K562 (cell line): ENCODE data around the gene PRKG1. TPM values are rescaled to one million over a fixed set of nuclear protein-coding genes. Genes with fewer than 3 reads are reported as not detected.
"Not testable (repeated sequence)": the region's sequence is repeated elsewhere in the genome, so short reads cannot be mapped to it uniquely, and the experiment has no call there.

Experiments
- ATAC-seq: fragments of 200-7000 bp; cut with Tn5 transposase; 3 replicates; pipeline ENCODE4 v1.9.1; 2020; ENCODE audit warnings: moderate library complexity
- BruUV-seq: library from RNA; stranded (reverse); fragments of 400-500 nt; replicated peaks from 2 replicates; lab custom pipeline; 2021; lab: Mats Ljungman, UMichigan
- CTCF ChIA-PET: fragments of 300-600 bp; formaldehyde crosslinking; extraction: SDS; loops from one replicate; lab custom pipeline; 2021; ENCODE audit warnings: low intra/inter-chr PET ratio; lab: Yijun Ruan, JAX
- POLR2A ChIA-PET: fragments of 300-600, 350-650 bp; sonication (Branson Sonifier 250); formaldehyde crosslinking; extraction: SDS; loops from one replicate; lab custom pipeline; 2021; ENCODE audit warnings: antibody characterized with exemption, inconsistent platforms; lab: Yijun Ruan, JAX
- DNase-seq, 4 experiments: peaks; one replicate each; pipeline versions ENCODE4 v3.0.0 to v3.0.0-alpha.2; 2011 to 2018; ENCODE audit warnings: low spot score in 3 of 4, mixed read lengths in 3 of 4; ENCODE audit errors: extremely low read depth in 1 of 4
- FAIRE-seq: peaks from 2 replicates; lab custom pipeline; 2011; peaks lifted over from hg19 to GRCh38; lab: Jason Lieb, UNC
- H2AFZ ChIP-seq: 2 replicates; pipeline ENCODE4 v1.6.0; 2011; ENCODE audit warnings: low read depth, low read length, control low read depth, inconsistent platforms
- H3K27ac ChIP-seq: fragments of 200-600 bp; 3 replicates; pipeline ENCODE4 v1.8.0; 2011; ENCODE audit warnings: low read depth, mild to moderate bottlenecking, control low read depth, inconsistent platforms, low read length, moderate library complexity, mixed read lengths; ENCODE audit errors: extremely low read depth
- H3K27me3 ChIP-seq, 2 experiments: fragments of 300-600 bp in 1 of 2; 2 replicates in 1 of 2; 3 replicates in 1 of 2; pipeline versions ENCODE4 v1.6.0 to v1.8.0; 2011; ENCODE audit warnings: inconsistent platforms in 2 of 2, low read length in 2 of 2, mild to moderate bottlenecking in 1 of 2, mixed read lengths in 1 of 2, moderate library complexity in 1 of 2; ENCODE audit not compliant: control insufficient read depth in 2 of 2, insufficient read depth in 2 of 2
- H3K36me3 ChIP-seq: fragments of 300-600 bp; 3 replicates; pipeline ENCODE4 v1.8.0; 2011; ENCODE audit warnings: mild to moderate bottlenecking, low read length, inconsistent platforms; ENCODE audit not compliant: control insufficient read depth, insufficient read depth
- H3K4me1 ChIP-seq, 2 experiments: fragments of 200-600 bp in 1 of 2; replicated peaks in 1 of 2; 2 replicates in 1 of 2; 3 replicates in 1 of 2; pipeline versions ENCODE4 v1.5.1 to v1.8.0; 2011; ENCODE audit warnings: inconsistent platforms in 2 of 2, low read length in 2 of 2, mild to moderate bottlenecking in 1 of 2, mixed read lengths in 1 of 2, moderate library complexity in 1 of 2; ENCODE audit not compliant: control insufficient read depth in 2 of 2, insufficient read depth in 2 of 2
- H3K4me2 ChIP-seq: 2 replicates; pipeline ENCODE4 v1.6.1; 2011; ENCODE audit warnings: low read length, control low read depth, inconsistent platforms, mixed read lengths; ENCODE audit not compliant: insufficient read depth
- H3K4me3 ChIP-seq: fragments of 200-600 bp; sonication (generic), shearing (Covaris generic); 2 replicates; pipeline ENCODE4 v1.5.1; 2016; ENCODE audit warnings: control low read depth, inconsistent platforms
- H3K79me2 ChIP-seq: fragments of 200-600 bp; 3 replicates; pipeline ENCODE4 v1.8.0; 2011; ENCODE audit warnings: low read length, inconsistent platforms; ENCODE audit not compliant: control insufficient read depth, insufficient read depth
- H3K9ac ChIP-seq, 2 experiments: 2 replicates each; pipeline versions ENCODE4 v1.6.0 to v1.6.1; 2011; ENCODE audit warnings: low read depth in 2 of 2, low read length in 2 of 2, control low read depth in 1 of 2, inconsistent platforms in 1 of 2, mild to moderate bottlenecking in 1 of 2, mixed read lengths in 1 of 2; ENCODE audit not compliant: insufficient read depth in 1 of 2
- H3K9me1 ChIP-seq: one replicate; pipeline ENCODE4 v1.6.0; 2011; ENCODE audit warnings: inconsistent platforms, mild to moderate bottlenecking, low read length, moderate library complexity; ENCODE audit not compliant: control insufficient read depth, insufficient read depth
- H3K9me3 ChIP-seq: replicated peaks from 2 replicates; pipeline ENCODE4 v1.5.1; 2011; ENCODE audit warnings: low read depth, low read length, inconsistent platforms; ENCODE audit not compliant: control insufficient read depth, insufficient read depth
- H4K20me1 ChIP-seq: replicated peaks from 2 replicates; pipeline ENCODE4 v1.6.1; 2011; ENCODE audit warnings: low read length, inconsistent platforms, mixed read lengths; ENCODE audit not compliant: control insufficient read depth, insufficient read depth
- CBX5 ChIP-seq: IDR thresholded peaks from 2 replicates; pipeline ENCODE4 v1.6.1; 2014; ENCODE audit warnings: low read depth, borderline replicate concordance
- CEBPZ ChIP-seq: fragments of 150-350 bp; IDR thresholded peaks from 2 replicates; pipeline ENCODE4 v1.6.1; 2014; ENCODE audit warnings: low read depth, mild to moderate bottlenecking, low read length, borderline replicate concordance
- CTCFL ChIP-seq: IDR thresholded peaks from 2 replicates; pipeline ENCODE4 v1.6.1; 2011; ENCODE audit warnings: borderline replicate concordance, low read depth, mild to moderate bottlenecking, moderate library complexity, low read length; ENCODE audit not compliant: insufficient read depth, poor library complexity, severe bottlenecking
- POLR2H ChIP-seq: IDR thresholded peaks from 2 replicates; pipeline ENCODE4 v1.6.1; 2016; ENCODE audit warnings: missing genetic modification characterization, low read depth, mild to moderate bottlenecking, control low read depth, missing compliant biosample characterization, moderate library complexity
- SMARCA5 ChIP-seq: fragments of 450-650 bp; IDR thresholded peaks from 2 replicates; pipeline ENCODE4 v1.6.1; 2016
- ZNF121 ChIP-seq: sonication (generic); formaldehyde crosslinking; conservative IDR thresholded peaks from 2 replicates; pipeline ENCODE4 v1.8.0; 2022; ENCODE audit warnings: missing genetic modification reagents
- ZNF431 ChIP-seq: sonication (generic); formaldehyde crosslinking; IDR thresholded peaks from 2 replicates; pipeline ENCODE4 v1.8.0; 2022; ENCODE audit warnings: mild to moderate bottlenecking, missing genetic modification reagents
- ZNF436 ChIP-seq: fragments of 250-450, 450-650 bp; sonication (Bioruptor Pico); formaldehyde crosslinking; IDR thresholded peaks from 2 replicates; pipeline ENCODE4 v1.7.0; 2020; ENCODE audit warnings: mild to moderate bottlenecking
- WGBS: fragments of 100-300 bp; shearing (Covaris generic); methylation state at CpG from one replicate; pipeline ENCODE4 v1.1.6; 2016; ENCODE audit warnings: low coverage, mixed read lengths; ENCODE audit not compliant: insufficient coverage; ENCODE audit errors: missing lambda C conversion rate; 5-methylcytosine and 5-hydroxymethylcytosine counted together
- in situ Hi-C: fragments of 300-500 bp; cut with MboI; formaldehyde crosslinking; loops from 4 replicates; pipeline ENCODE4 v1.15.0; 2018; ENCODE audit warnings: inconsistent platforms, mixed read lengths
- intact Hi-C: fragments of 100-400 bp; cut with micrococcal nuclease; formaldehyde crosslinking; loops from 2 replicates; pipeline ENCODE4 v1.14.2; 2022
- polyA plus RNA-seq, 8 experiments: library from polyadenylated mRNA; depleted of rRNA in 4 of 8; stranded (reverse) in 5 of 8; unstranded in 3 of 8; fragments of >200 nt; fragmentation: Nextera tagmentation in 2 of 8; fragmentation: Illumina TruSeq in 1 of 8; extraction: Ambion mirVana in 2 of 8; extraction: Trizol in 1 of 8; gene quantifications; 2 replicates each; pipeline versions ENCODE4 v1.2.1 to v1.2.3, GENCODE V29; 2011 to 2014; ENCODE audit warnings: inconsistent platforms in 1 of 8, missing spikeins in 1 of 8
- total RNA-seq, 7 experiments: library from RNA; depleted of rRNA in 6 of 7; stranded (reverse); fragments of >200 nt in 6 of 7; fragmentation: Illumina TruSeq in 2 of 7; extraction: Trizol in 2 of 7; gene quantifications; 2 replicates each; pipeline versions ENCODE4 v1.2.1 to v1.2.3, GENCODE V29; 2011 to 2021; ENCODE audit warnings: low replicate concordance in 1 of 7

Gene PRKG1
- total and polyA plus RNA-seq, 9 of the 15 experiments (the other 6 are each of a cell fraction or from before 2014, with no cell fraction given), result 0.22 TPM; not detected in 8

- H3K9me3 ChIP-seq, H3K4me1 ChIP-seq, in situ Hi-C loops, H3K36me3 ChIP-seq, H3K9ac ChIP-seq, CTCF ChIA-PET, FAIRE-seq, H4K20me1 ChIP-seq, H3K4me2 ChIP-seq, DNase-seq, ATAC-seq, H3K79me2 ChIP-seq, H3K27me3 ChIP-seq, H3K9me1 ChIP-seq, H2AFZ ChIP-seq, H3K27ac ChIP-seq, intact Hi-C loops, H3K4me3 ChIP-seq, POLR2A ChIA-PET, BruUV-seq: not testable (repeated sequence)
- peak; percentile 92 for TF ChIP-seq ZNF431 (CRISPR knock-in tag)
- WGBS, result 9% methylated on average over 2 of the region's 2 CpGs
These were observed 614.5 kb downstream of the PRKG1 start for GRCh38 chr10:51688826-51689225.

- Histone ChIP-seq H3K4me2 (no peak overlapping the region), H2AFZ (no peak overlapping the region), H3K4me3 (no peak overlapping the region), H4K20me1 (no peaks in the 10 kb centered on the region), H3K9me1 (no peaks in the 10 kb centered on the region), H3K27ac (no peak overlapping the region), H3K79me2 (no peaks in the 10 kb centered on the region), H3K9ac (no peak overlapping the region), H3K27me3 (no peaks in the 10 kb centered on the region), H3K9me3 (no peaks in the 10 kb centered on the region), H3K36me3 (no peaks in the 10 kb centered on the region), H3K4me1 (peaks cover 4 to 5% of the 10 kb centered on the region in 2 experiments; a peak in 2 of 5 replicates)
- WGBS, result 30% methylated on average over 3 of the region's 3 CpGs
- ATAC-seq, result no peak
- in situ Hi-C loops, result no loop called here
- FAIRE-seq, result no peak
- ChIA-PET POLR2A (no interaction called here), CTCF (no interaction called here)
- no TSS peak for BruUV-seq
- intact Hi-C loops, result no loop called here
- no peak for DNase-seq
- TF ChIP-seq CBX5 (no peak), ZNF436 (no peak), CTCFL (no peak), POLR2H (tag) (no peak), CEBPZ (no peak), SMARCA5 (no peak), ZNF121 (CRISPR knock-in tag) (no peak)
These were observed 615.2 kb downstream of the PRKG1 start for GRCh38 chr10:51689536-51689935.
